Measurements from ENCODE around the gene IKZF2. TPM values are rescaled to one million over a fixed set of nuclear protein-coding genes. Genes with fewer than 3 reads are reported as not detected.

IKZF2 gene
- total and polyA plus RNA-seq, 2 experiments from 2014 or later: 2.6 to 10.1 TPM

DNA sequence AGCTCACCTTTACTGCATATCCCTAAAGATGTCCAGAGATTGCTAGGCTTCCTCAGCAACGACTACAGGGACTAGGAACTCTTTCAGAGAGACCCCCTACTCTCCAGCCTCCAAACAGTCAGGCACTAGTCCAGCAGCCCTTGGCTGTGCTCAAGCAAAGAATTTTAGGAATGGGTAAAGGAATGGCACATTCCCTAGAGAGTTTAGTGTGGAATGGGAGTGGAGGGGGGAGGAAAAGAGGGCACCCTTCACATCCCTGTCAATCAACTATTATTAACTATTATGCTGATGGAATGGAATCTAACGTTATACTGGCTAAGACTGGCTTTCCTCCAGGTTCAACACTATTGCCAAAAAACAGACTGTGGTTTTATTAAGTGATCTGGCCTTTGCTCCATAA lies 64.8 kb downstream of the IKZF2 start:
- H3K4me1 ChIP-seq (ENCODE audit: insufficient read depth): peaks cover 8% of the 10 kb centered on the region
- peak overlapping the region; percentile 96 for H3K27ac Mint-ChIP-seq
- H3K79me2 ChIP-seq (replicated peaks; ENCODE audit: insufficient read depth): no peaks in the 10 kb centered on the region
- peaks cover 28% of the 10 kb centered on the region for H3K4me1 Mint-ChIP-seq
- no peaks in the 10 kb centered on the region for H3K27me3 Mint-ChIP-seq (ENCODE audit: insufficient read depth, low read depth, poor library complexity)
- H3F3A ChIP-seq (replicated peaks; ENCODE audit: low read depth): no peaks in the 10 kb centered on the region
- DNase-seq (ENCODE audit: low spot score) (peak; percentile 88), ATAC-seq (peak; percentile 98)
- H3K36me3 ChIP-seq (ENCODE audit: insufficient read depth): no peaks in the 10 kb centered on the region
- no peak overlapping the region for H2AFZ ChIP-seq
- peak overlapping the region; percentile 74 for H3K27ac ChIP-seq (ENCODE audit: low read depth)
- H3K36me3 Mint-ChIP-seq (ENCODE audit: low read depth): no peaks in the 10 kb centered on the region
- no peaks in the 10 kb centered on the region for H3K9me2 ChIP-seq (ENCODE audit: insufficient read depth)
- no peaks in the 10 kb centered on the region for H4K20me1 ChIP-seq (replicated peaks; ENCODE audit: insufficient read depth)
- no peaks in the 10 kb centered on the region for H3K27me3 ChIP-seq (ENCODE audit: insufficient read depth)
- H3K4me2 ChIP-seq: peak overlapping the region; percentile 39; the same call in 1 of the 2 replicates
- H3K4me3 ChIP-seq: 0 out of 2 replicates have a peak overlapping the region, but pooled peaks have one; percentile 13
- no peak for TF ChIP-seq NANOG (IDR thresholded peaks at IDR 0.05; ENCODE audit: borderline replicate concordance)
- TF ChIP-seq EZH2 (IDR thresholded peaks at IDR 0.05; ENCODE audit: low read depth, unreplicated experiment): no peak
- TF ChIP-seq POLR2AphosphoS5 (IDR thresholded peaks at IDR 0.05; ENCODE audit: low read depth): no peak
- H3K9me3 Mint-ChIP-seq: no peaks in the 10 kb centered on the region
- H3K4me3 Mint-ChIP-seq: peak overlapping the region; percentile 51

GRCh38 chr2:213086050-213086449 lies 65.4 kb downstream of the IKZF2 start:
- peak overlapping the region; percentile 96 for H3K27ac Mint-ChIP-seq
- DNase-seq (ENCODE audit: low spot score): peak; percentile 41
- Histone ChIP-seq H3K79me2 (replicated peaks; ENCODE audit: insufficient read depth) (no peaks in the 10 kb centered on the region), H3K4me1 (ENCODE audit: insufficient read depth) (peaks cover 8% of the 10 kb centered on the region), H3K9me2 (ENCODE audit: insufficient read depth) (no peaks in the 10 kb centered on the region), H3K27me3 (ENCODE audit: insufficient read depth) (no peaks in the 10 kb centered on the region), H3K4me3 (0 out of 2 replicates have a peak overlapping the region, but pooled peaks have one; percentile 13), H3K4me2 (peak overlapping the region; percentile 39; the same call in 1 of the 2 replicates), H3K36me3 (ENCODE audit: insufficient read depth) (no peaks in the 10 kb centered on the region), H4K20me1 (replicated peaks; ENCODE audit: insufficient read depth) (no peaks in the 10 kb centered on the region), H3K27ac (ENCODE audit: low read depth) (peak overlapping the region; percentile 74), H2AFZ (no peak overlapping the region), H3F3A (replicated peaks; ENCODE audit: low read depth) (no peaks in the 10 kb centered on the region)
- peak overlapping the region; percentile 51; the same call in 2 of the 3 replicates for H3K4me3 Mint-ChIP-seq
- H3K27me3 Mint-ChIP-seq (ENCODE audit: insufficient read depth, low read depth, poor library complexity): no peaks in the 10 kb centered on the region
- H3K36me3 Mint-ChIP-seq (ENCODE audit: low read depth): no peaks in the 10 kb centered on the region
- H3K4me1 Mint-ChIP-seq: peaks cover 28% of the 10 kb centered on the region
- ATAC-seq: peak; percentile 29; the same call in 1 of the 3 replicates
- H3K9me3 Mint-ChIP-seq: no peaks in the 10 kb centered on the region
- TF ChIP-seq, protein P1, sequence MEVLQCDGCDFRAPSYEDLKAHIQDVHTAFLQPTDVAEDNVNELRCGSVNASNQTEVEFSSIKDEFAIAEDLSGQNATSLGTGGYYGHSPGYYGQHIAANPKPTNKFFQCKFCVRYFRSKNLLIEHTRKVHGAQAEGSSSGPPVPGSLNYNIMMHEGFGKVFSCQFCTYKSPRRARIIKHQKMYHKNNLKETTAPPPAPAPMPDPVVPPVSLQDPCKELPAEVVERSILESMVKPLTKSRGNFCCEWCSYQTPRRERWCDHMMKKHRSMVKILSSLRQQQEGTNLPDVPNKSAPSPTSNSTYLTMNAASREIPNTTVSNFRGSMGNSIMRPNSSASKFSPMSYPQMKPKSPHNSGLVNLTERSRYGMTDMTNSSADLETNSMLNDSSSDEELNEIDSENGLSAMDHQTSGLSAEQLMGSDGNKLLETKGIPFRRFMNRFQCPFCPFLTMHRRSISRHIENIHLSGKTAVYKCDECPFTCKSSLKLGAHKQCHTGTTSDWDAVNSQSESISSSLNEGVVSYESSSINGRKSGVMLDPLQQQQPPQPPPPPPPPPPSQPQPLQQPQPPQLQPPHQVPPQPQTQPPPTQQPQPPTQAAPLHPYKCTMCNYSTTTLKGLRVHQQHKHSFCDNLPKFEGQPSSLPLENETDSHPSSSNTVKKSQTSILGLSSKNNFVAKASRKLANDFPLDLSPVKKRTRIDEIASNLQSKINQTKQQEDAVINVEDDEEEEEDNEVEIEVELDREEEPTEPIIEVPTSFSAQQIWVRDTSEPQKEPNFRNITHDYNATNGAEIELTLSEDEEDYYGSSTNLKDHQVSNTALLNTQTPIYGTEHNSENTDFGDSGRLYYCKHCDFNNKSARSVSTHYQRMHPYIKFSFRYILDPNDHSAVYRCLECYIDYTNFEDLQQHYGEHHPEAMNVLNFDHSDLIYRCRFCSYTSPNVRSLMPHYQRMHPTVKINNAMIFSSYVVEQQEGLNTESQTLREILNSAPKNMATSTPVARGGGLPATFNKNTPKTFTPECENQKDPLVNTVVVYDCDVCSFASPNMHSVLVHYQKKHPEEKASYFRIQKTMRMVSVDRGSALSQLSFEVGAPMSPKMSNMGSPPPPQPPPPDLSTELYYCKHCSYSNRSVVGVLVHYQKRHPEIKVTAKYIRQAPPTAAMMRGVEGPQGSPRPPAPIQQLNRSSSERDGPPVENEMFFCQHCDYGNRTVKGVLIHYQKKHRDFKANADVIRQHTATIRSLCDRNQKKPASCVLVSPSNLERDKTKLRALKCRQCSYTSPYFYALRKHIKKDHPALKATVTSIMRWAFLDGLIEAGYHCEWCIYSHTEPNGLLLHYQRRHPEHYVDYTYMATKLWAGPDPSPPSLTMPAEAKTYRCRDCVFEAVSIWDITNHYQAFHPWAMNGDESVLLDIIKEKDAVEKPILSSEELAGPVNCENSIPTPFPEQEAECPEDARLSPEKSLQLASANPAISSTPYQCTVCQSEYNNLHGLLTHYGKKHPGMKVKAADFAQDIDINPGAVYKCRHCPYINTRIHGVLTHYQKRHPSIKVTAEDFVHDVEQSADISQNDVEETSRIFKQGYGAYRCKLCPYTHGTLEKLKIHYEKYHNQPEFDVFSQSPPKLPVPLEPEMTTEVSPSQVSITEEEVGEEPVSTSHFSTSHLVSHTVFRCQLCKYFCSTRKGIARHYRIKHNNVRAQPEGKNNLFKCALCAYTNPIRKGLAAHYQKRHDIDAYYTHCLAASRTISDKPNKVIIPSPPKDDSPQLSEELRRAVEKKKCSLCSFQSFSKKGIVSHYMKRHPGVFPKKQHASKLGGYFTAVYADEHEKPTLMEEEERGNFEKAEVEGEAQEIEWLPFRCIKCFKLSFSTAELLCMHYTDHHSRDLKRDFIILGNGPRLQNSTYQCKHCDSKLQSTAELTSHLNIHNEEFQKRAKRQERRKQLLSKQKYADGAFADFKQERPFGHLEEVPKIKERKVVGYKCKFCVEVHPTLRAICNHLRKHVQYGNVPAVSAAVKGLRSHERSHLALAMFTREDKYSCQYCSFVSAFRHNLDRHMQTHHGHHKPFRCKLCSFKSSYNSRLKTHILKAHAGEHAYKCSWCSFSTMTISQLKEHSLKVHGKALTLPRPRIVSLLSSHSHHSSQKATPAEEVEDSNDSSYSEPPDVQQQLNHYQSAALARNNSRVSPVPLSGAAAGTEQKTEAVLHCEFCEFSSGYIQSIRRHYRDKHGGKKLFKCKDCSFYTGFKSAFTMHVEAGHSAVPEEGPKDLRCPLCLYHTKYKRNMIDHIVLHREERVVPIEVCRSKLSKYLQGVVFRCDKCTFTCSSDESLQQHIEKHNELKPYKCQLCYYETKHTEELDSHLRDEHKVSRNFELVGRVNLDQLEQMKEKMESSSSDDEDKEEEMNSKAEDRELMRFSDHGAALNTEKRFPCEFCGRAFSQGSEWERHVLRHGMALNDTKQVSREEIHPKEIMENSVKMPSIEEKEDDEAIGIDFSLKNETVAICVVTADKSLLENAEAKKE (CRISPR knock-in tag; IDR thresholded peaks at IDR 0.05): no peak
- TF ChIP-seq CREB1 (CRISPR knock-in tag; IDR thresholded peaks at IDR 0.05; ENCODE audit: low read depth) (no peak), STAT1 (IDR thresholded peaks at IDR 0.05; ENCODE audit: unreplicated experiment) (no peak), POLR2AphosphoS5 (IDR thresholded peaks at IDR 0.05; ENCODE audit: low read depth) (no peak), EZH2 (IDR thresholded peaks at IDR 0.05; ENCODE audit: low read depth, unreplicated experiment) (no peak), CTCF (conservative IDR thresholded peaks at IDR 0.05; ENCODE audit: low read depth in 2 of 2) (no peak), EZH2phosphoT487 (IDR thresholded peaks at IDR 0.05; ENCODE audit: unreplicated experiment) (no peak)
- TF ChIP-seq, protein P2, sequence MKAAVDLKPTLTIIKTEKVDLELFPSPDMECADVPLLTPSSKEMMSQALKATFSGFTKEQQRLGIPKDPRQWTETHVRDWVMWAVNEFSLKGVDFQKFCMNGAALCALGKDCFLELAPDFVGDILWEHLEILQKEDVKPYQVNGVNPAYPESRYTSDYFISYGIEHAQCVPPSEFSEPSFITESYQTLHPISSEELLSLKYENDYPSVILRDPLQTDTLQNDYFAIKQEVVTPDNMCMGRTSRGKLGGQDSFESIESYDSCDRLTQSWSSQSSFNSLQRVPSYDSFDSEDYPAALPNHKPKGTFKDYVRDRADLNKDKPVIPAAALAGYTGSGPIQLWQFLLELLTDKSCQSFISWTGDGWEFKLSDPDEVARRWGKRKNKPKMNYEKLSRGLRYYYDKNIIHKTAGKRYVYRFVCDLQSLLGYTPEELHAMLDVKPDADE (IDR thresholded peaks at IDR 0.05): no peak
